ENCODE results near the gene CNTNAP2. TPM values are rescaled to one million over a fixed set of nuclear protein-coding genes. Genes with fewer than 3 reads are reported as not detected.
"Not testable (repeated sequence)": the region's sequence is repeated elsewhere in the genome, so short reads cannot be mapped to it uniquely, and the experiment has no call there.

CNTNAP2 gene
- total RNA-seq, 2 donors from 2014 or later = 0.29 to 1.1 TPM

DNA sequence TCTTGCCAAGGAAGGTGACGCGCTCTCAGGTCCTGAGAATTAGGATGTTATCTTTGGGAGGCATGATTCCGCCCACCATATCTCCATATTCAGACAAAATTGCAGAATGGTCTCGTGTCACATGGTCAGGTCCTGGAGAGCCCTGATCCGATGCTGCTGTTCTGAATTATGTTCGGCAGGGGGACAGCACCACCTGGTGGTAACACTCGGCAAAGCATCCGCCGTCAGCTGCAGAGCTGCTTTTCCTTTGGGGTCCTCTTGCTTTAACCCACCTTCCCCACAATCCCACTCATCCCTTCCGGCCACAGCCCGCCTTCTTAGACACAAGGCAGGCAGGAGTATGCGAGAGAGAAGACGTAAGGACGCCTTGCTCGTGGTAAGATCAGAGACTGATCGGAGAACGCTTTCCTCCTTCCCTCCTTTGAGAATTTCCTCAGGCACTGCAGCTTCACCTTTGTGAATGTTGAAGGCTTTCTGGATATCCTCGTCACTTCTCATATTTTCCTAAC lies 2146.2 kb downstream of the CNTNAP2 start:
- ATAC-seq (peak; percentile 86 to 89), DNase-seq (peak; percentile 59)
- intact Hi-C loops (cut with DNase I) = loop anchor here in 1 of 2 donors (5.0 to 10.0 kb wide), 2 partner anchors 702 to 1020 kb away; no protein-coding TSS in a partner anchor

DNA sequence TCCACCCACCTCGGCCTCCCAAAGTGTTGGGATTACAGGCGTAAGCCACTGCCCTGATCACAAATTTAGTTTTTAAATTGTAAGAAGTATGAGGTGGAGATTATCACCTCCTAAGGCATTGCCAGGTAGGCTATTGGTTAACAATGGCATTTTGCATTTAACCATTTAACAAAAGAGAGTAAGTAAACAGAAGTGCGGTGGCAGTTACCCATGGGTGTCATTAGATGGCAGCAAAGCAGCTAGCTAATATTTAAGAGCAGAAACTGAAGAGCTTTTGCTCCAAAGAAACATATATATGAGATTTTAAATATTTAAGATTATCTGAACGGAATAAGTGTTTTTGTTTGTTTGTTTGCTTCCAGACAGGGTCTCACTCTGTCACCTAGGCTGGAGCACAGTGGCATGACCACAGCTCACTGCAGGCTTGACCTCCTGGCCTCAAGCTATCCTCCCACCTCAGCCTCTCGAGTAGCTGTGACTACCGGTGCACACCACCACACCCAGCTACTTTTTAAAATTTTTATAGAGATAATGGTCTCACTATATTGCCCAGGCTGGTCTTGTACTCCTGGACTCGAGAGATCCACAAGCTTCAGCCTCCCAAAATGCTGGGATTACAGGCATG lies 2148.4 kb downstream of the CNTNAP2 start:
- intact Hi-C loops (cut with DNase I) = loop anchor here in 1 of 2 donors (5.0 to 10.0 kb wide), 2 partner anchors 700 to 1023 kb away; no protein-coding TSS in a partner anchor
- ATAC-seq (no peak), DNase-seq (no peak)

DNA sequence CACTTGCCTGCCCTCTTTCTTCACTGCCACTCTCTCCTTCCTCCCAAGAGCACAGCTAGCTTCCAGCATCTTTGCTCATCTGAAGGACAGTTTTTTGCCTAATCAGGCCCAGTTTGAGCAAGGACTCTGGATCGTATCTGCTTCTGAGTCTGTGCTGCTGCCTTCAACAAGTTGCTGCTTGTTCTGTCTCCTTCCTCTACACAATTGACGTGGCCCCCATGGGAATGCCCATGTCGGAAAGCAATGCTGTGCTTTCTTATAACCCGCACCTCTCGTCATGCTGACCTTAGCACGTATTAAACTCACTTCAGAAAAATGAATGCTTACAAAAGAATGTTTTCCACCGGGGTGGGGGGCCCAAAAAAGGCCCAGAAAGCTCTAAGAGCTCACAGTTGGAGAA lies 2149.3 kb downstream of the CNTNAP2 start:
- no peak for ATAC-seq
- DNase-seq = no peak
- intact Hi-C loops (cut with DNase I) = loop anchor here in 1 of 2 donors (10.0 kb wide), 1 partner anchor 699 kb away; no protein-coding TSS in a partner anchor

DNA sequence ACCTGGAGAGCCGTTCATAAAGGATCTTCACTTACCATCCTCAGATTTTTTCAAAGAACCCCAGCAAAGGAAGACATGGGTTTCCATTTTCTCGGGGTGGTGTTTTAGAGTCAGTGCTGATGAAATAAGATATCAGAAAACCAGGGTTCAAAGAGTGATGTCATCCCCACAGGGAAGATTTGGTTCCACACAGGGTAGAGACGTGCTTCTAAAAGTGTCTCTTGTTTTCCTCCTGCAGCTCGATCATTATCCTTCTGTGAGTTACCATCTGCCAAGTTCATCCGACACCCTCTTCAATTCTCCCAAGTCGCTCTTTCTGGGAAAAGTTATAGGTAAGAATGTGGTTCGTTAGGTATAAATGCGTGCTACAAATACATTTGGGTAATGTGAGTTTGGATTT lies 2150.2 kb downstream of the CNTNAP2 start:
- DNase-seq (no peak), ATAC-seq (no peak)
- intact Hi-C loops (cut with DNase I) = loop anchor here in 1 of 2 donors (10.0 kb wide), 1 partner anchor 698 kb away; no protein-coding TSS in a partner anchor

GRCh38 chr7:148270576-148270975 lies 2154.0 kb downstream of the CNTNAP2 start:
- DNase-seq (no peak), ATAC-seq (no peak)
- intact Hi-C loops (cut with DNase I) = no loop called here

- ATAC-seq = no peak
- DNase-seq = no peak
- intact Hi-C loops (cut with DNase I) = no loop called here
Observed at GRCh38 chr7:148274118-148274517, 2157.5 kb downstream of the CNTNAP2 start.

GRCh38 chr7:148275359-148275890 lies 2158.8 kb downstream of the CNTNAP2 start:
- no peak for DNase-seq
- ATAC-seq = no peak
- intact Hi-C loops (cut with DNase I) = no loop called here

DNA sequence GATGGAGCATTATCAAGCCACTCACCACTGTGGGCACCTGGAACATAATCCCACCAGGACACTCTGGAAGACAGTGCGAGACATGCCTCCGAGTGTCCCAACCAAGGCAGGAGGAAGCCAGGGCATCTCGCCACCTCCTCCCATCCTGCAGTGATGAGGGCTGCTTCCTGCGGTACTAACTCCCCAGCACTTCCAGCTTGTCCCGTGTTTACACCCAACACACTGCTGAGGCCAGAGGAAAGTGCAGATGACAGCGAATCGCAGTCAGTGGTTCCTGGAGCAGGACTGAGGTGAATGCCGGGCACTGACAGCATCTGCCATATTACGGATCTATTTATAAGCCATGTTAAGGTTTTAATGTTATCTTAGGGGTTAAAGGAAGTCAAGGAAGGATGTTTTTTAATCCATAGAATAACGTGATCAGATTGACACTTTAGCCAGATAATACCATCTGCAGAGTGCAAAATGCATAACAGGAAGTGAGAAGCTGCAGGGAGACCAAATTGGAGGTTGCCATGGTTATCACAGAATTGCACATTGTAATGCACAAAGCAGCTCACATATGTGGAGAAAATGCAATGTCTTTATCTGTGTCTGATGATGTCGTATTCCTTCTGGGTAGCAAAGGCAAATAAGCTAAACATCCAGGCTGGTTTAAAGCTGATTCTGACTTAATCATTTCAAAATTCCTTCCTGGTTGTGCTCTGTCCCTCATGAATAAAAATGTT lies 2159.9 kb downstream of the CNTNAP2 start:
- DNase-seq (no peak), ATAC-seq (no peak)
- intact Hi-C loops (cut with DNase I) = no loop called here

DNA sequence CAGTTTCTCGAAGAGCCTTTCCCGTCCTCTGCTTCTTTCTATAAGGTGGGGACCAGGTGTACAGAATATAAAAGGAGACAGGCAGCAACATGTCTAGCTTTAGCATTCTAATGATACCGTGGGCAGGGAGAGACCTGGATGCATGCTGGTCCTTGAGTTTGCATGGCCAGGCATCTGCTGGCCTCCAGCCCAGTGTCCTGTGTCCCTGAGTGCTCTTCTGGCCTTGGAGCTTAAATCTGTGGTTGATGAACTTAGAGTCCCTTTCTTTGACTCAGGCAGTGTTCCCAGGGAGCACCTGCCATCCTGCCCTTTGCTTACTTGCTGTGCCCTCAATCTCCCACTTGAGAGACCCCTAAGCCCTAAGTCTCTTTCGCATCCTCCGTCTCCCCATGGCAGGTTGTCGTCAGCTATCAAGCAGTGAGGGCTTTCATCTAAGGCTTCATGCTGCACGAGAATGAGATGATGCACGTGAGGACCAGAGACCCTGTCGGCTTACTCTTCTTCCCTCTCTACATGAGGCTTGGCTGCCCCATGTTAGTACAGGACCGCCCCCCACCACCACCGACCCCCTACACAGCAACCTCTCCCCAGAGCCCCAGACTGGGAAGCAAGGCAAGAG lies 2160.6 kb downstream of the CNTNAP2 start:
- no peak for ATAC-seq
- no peak for DNase-seq
- intact Hi-C loops (cut with DNase I) = no loop called here

DNA sequence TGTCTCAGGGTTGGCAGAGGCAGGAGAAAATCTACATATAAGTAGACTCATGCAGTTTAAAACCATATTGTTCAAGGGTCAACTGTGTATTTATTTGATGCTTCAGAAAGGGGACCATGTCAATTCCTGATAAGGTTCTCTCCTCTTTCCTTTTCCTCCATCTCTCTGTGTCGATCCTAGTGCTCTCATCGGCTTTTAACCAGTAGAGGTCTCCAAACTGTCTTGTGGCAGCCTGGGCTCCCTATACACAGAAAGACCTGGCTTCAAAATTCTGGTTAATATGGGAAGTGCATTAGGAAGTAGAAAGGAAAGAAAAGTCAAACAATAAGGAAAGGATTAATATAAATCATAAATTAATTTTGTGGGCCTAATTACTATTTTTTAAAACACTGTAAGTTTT lies 2169.5 kb downstream of the CNTNAP2 start:
- ATAC-seq (peak; percentile 50 to 62), DNase-seq (no peak)
- intact Hi-C loops (cut with DNase I) = no loop called here

DNA sequence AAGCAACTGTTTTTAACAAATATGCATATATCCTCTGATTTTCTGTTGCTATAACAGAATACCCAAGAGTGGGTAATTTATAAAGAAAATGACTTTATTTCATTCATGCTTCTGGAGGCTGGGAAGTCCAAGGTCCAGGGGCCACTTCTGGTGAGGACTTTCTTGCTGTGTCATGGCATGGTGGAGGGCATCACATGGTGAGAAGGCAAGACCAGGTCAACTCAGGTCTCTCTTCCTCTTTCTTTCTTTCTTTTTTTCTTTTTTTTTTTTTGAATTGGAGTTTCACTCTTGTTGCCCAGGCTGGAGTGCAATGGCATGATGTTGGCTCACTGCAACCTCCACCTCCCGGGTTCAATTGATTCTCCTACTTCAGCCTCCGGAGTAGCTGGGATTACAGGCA lies 2170.9 kb downstream of the CNTNAP2 start:
- intact Hi-C loops (cut with DNase I) = no loop called here
- no peak for ATAC-seq

DNA sequence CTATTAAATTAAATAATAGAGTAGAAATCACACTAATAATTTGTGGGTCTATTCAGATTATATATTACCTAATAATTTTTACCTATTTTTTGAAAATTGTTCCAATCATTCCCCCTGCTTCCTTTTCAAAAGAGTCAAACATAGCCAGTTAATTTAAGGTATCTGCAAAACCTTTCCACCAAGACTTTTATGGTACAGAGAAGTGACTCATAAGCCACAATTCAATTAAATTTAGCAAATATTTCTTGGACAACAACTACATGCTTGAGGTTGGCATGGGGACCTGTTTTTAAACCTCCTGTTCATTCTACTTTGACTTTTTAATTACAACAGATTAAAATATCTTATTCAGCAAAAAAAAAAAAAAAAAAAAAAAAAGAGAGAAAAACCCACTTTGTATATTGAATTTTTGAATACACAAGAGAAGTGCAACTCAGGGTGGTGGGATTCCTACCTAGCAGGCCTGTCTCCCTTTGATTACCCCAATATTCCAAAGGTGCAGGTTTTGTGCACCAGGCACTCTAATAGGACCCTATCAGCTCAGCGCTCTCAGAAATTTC lies 2172.1 kb downstream of the CNTNAP2 start:
- intact Hi-C loops (cut with DNase I) = no loop called here
- ATAC-seq (no peak), DNase-seq (no peak)

More for the DNA sequence above, 2170.9 kb downstream of the CNTNAP2 start:
- no peak for DNase-seq

DNA sequence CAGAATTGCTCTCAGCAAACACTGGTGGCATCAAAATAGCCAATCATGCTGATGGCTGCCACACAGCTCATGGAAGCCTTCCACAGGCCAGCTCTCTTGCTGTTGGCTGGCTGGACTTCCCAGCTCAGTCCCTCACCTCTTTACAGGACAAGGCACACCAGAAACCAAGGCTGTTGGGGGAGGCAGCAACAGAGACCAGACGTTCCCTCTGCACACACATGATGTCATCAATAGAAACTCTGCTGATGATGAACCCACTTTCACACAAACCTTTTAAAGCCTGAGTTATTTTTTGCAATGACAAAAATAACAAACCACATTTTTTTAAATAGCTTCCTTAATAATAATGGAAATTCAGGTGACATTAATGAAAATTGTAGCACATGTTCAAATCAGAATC lies 2173.0 kb downstream of the CNTNAP2 start:
- intact Hi-C loops (cut with DNase I) = no loop called here
- ATAC-seq (no peak), DNase-seq (no peak)

DNA sequence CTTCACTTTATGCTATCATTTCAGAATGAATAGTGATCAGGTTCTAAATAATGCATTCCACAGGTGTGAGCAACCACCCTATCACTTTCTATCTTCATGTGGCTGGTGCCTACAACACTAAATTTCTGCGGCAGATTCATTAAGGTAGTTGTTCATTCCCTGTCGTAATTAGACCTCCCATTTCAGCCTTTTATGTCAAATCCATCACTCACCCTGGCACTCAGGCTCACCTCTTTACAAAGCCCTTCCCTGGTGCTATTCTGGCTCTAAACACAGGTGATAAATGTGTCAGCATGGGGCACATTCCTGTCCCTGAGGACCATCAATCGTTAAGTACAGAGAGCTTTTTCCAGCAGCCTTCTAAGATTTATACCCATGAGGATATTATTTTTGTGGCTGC lies 2173.9 kb downstream of the CNTNAP2 start:
- ATAC-seq (no peak), DNase-seq (no peak)
- intact Hi-C loops (cut with DNase I) = no loop called here

DNA sequence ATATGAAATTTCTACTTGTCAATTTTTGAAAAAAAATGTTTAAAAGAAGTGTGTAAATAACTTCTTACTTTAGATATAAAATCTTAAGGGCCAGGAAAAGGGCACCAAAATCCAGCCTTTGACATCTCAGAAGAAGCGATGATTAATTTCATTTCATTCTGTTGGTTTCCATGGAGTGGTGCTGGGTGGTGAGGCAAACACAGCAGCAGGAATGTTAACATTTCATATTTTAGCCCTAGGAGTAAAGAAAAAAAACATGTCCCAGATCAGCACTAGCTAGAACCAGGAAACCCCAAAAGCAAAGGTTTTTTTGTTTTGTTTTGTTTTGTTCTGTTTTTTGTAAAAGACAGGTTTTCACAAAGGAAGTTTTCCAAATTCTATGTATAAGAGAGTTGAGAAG lies 2175.2 kb downstream of the CNTNAP2 start:
- intact Hi-C loops (cut with DNase I) = no loop called here
- DNase-seq (no peak), ATAC-seq (peak in 1 of 2 donors; percentile 56)

GRCh38 chr7:148296994-148297644 lies 2180.5 kb downstream of the CNTNAP2 start:
- no peak for DNase-seq
- intact Hi-C loops (cut with DNase I) = no loop called here
- ATAC-seq = no peak

GRCh38 chr7:148298768-148299167 lies 2182.2 kb downstream of the CNTNAP2 start:
- intact Hi-C loops (cut with DNase I); DNase-seq; ATAC-seq: not testable (repeated sequence)

GRCh38 chr7:148299350-148300276 lies 2183.0 kb downstream of the CNTNAP2 start:
- DNase-seq (no peak), ATAC-seq (no peak)
- intact Hi-C loops (cut with DNase I) = no loop called here

All from left cardiac atrium (tissue), 4 donors.